OCI-LY7 (cell line): Measurements from ENCODE around the gene GULP1. TPM values are rescaled to one million over a fixed set of nuclear protein-coding genes. Genes with fewer than 3 reads are reported as not detected.

ENCODE experiments used
- BruUV-seq: library from RNA; stranded (reverse); fragments of 400-500 nt; replicated peaks from 2 replicates; lab custom pipeline; 2021; lab: Mats Ljungman, UMichigan
- CTCF ChIA-PET: fragments of 300-600 bp; sonication (Branson Sonifier 250); formaldehyde crosslinking; loops from one replicate; lab custom pipeline; 2022; ENCODE audit warnings: antibody characterized with exemption; ENCODE audit not compliant: unreplicated experiment; lab: Charles Lee
- POLR2A ChIA-PET: fragments of 300-600 bp; sonication (Branson Sonifier 250); formaldehyde crosslinking; loops from one replicate; lab custom pipeline; 2022; ENCODE audit warnings: antibody characterized with exemption; lab: Charles Lee
- DNase-seq: peaks from one replicate; pipeline ENCODE4 v3.0.0-alpha.2; 2015; ENCODE audit warnings: low spot score
- H2AFZ ChIP-seq: fragments of 200-600 bp; sonication (generic), shearing (Covaris generic); 2 replicates; pipeline ENCODE4 v1.6.1; 2014; ENCODE audit warnings: mild to moderate bottlenecking, antibody characterized with exemption, low read length, moderate library complexity
- H3K27ac ChIP-seq: fragments of 200-600 bp; sonication (generic); 2 replicates; pipeline ENCODE4 v1.5.1; 2014; ENCODE audit warnings: mixed run types, low read depth, mild to moderate bottlenecking, moderate library complexity, low read length, inconsistent platforms; ENCODE audit not compliant: poor library complexity, severe bottlenecking
- H3K36me3 ChIP-seq: fragments of 200-600 bp; sonication (generic); 2 replicates; pipeline ENCODE4 v1.6.1; 2014; ENCODE audit warnings: mild to moderate bottlenecking, antibody characterized with exemption, low read length, moderate library complexity, mixed read lengths; ENCODE audit not compliant: insufficient read depth
- H3K4me1 ChIP-seq: fragments of 200-600 bp; sonication (generic); 2 replicates; pipeline ENCODE4 v1.5.1; 2014; ENCODE audit warnings: mild to moderate bottlenecking, low read length; ENCODE audit not compliant: insufficient read depth, poor library complexity, severe bottlenecking
- H3K4me2 ChIP-seq: fragments of 200-600 bp; sonication (generic); 2 replicates; pipeline ENCODE4 v1.6.1; 2014; ENCODE audit warnings: mild to moderate bottlenecking, low read length
- H3K4me3 ChIP-seq: fragments of 200-600 bp; sonication (generic); 2 replicates; pipeline ENCODE4 v1.5.1; 2014; ENCODE audit warnings: mild to moderate bottlenecking, low read depth, low read length; ENCODE audit not compliant: poor library complexity, severe bottlenecking
- H3K79me2 ChIP-seq: fragments of 200-600 bp; sonication (generic); 2 replicates; pipeline ENCODE4 v1.6.1; 2016; ENCODE audit warnings: low read depth, mild to moderate bottlenecking, low read length, moderate library complexity, mixed read lengths; ENCODE audit not compliant: insufficient read depth
- H3K9me2 ChIP-seq: fragments of 200-600 bp; sonication (generic); 2 replicates; pipeline ENCODE4 v1.6.1; 2016; ENCODE audit warnings: mild to moderate bottlenecking, low read length, mixed read lengths; ENCODE audit not compliant: insufficient read depth
- H3K9me3 ChIP-seq: fragments of 200-600 bp; sonication (generic); 2 replicates; pipeline ENCODE4 v1.6.1; 2014; ENCODE audit warnings: mild to moderate bottlenecking, mixed run types, low read length, mixed read lengths
- H4K20me1 ChIP-seq: fragments of 200-600 bp; sonication (generic); 2 replicates; pipeline ENCODE4 v1.6.1; 2014; ENCODE audit warnings: mild to moderate bottlenecking, antibody characterized with exemption, low read length, moderate library complexity, mixed read lengths; ENCODE audit not compliant: insufficient read depth
- CTCF ChIP-seq: fragments of 200-600 bp; sonication (generic); conservative IDR thresholded peaks from 2 replicates; pipeline ENCODE4 v1.5.1; 2014; ENCODE audit warnings: mild to moderate bottlenecking, antibody characterized with exemption, low read length, moderate library complexity, mixed read lengths
- EZH2phosphoT487 ChIP-seq: fragments of 200-600 bp; sonication (generic); IDR thresholded peaks from 2 replicates; pipeline ENCODE4 v1.6.1; 2018; ENCODE audit warnings: low read depth, borderline replicate concordance, mild to moderate bottlenecking, mixed run types, antibody characterized with exemption, low read length, moderate library complexity, mixed read lengths
- intact Hi-C: fragments of 100-400 bp; cut with micrococcal nuclease; formaldehyde crosslinking; loops from one replicate; pipeline ENCODE4 v1.10.0; 2022; ENCODE audit not compliant: unreplicated experiment
- total RNA-seq, 2 experiments: library from RNA; depleted of rRNA in 1 of 2; stranded (reverse); fragments of >200 nt in 1 of 2; shearing (Covaris generic) in 1 of 2; gene quantifications; 2 replicates each; pipeline ENCODE4 v1.2.3, GENCODE V29; 2014 to 2022

Gene GULP1
- total RNA-seq, 2 experiments from 2014 or later: not detected

GRCh38 chr2:188620916-188621315, 329.2 kb downstream of the GULP1 start:
- Histone ChIP-seq H4K20me1 (no peaks in the 10 kb centered on the region), H3K36me3 (no peaks in the 10 kb centered on the region), H3K4me1 (no peaks in the 10 kb centered on the region), H3K4me2 (no peak overlapping the region), H3K9me3 (no peaks in the 10 kb centered on the region), H3K9me2 (no peaks in the 10 kb centered on the region), H3K4me3 (no peak overlapping the region), H3K27ac (no peak overlapping the region), H2AFZ (no peak overlapping the region), H3K79me2 (no peaks in the 10 kb centered on the region)
- ChIA-PET POLR2A (interaction anchor here (1.3 kb wide), 1 partner anchor 9 kb away, joined by 3 read pairs; no protein-coding TSS in a partner anchor), CTCF (no interaction called here)
- no peak for TF ChIP-seq CTCF
- no TSS peak for BruUV-seq
- intact Hi-C loops: no loop called here
- no peak for DNase-seq

GRCh38 chr2:188622601-188623260, 331.1 kb downstream of the GULP1 start:
- POLR2A ChIA-PET: interaction anchor here (1.0 kb wide), 1 partner anchor 117 kb away, joined by 3 read pairs; no protein-coding TSS in a partner anchor
- Histone ChIP-seq H3K9me3 (no peaks in the 10 kb centered on the region), H3K79me2 (no peaks in the 10 kb centered on the region), H2AFZ (no peak overlapping the region), H4K20me1 (no peaks in the 10 kb centered on the region), H3K27ac (no peak overlapping the region), H3K4me3 (no peak overlapping the region), H3K36me3 (no peaks in the 10 kb centered on the region), H3K4me2 (no peak overlapping the region), H3K9me2 (no peaks in the 10 kb centered on the region), H3K4me1 (no peaks in the 10 kb centered on the region)
- no TSS peak for BruUV-seq
- intact Hi-C loops: no loop called here
- CTCF ChIA-PET: no interaction called here
- TF ChIP-seq EZH2phosphoT487 (no peak), CTCF (no peak)
- no peak for DNase-seq

- POLR2A ChIA-PET: interaction anchor here (0.6 kb wide), 1 partner anchor 11 kb away, joined by 3 read pairs; no protein-coding TSS in a partner anchor
- Histone ChIP-seq H3K4me3 (no peak overlapping the region), H3K36me3 (no peaks in the 10 kb centered on the region), H3K79me2 (no peaks in the 10 kb centered on the region), H3K27ac (no peak overlapping the region), H3K4me2 (no peak overlapping the region), H3K9me2 (no peaks in the 10 kb centered on the region), H3K9me3 (no peaks in the 10 kb centered on the region), H4K20me1 (no peaks in the 10 kb centered on the region), H3K4me1 (no peaks in the 10 kb centered on the region), H2AFZ (no peak overlapping the region)
- DNase-seq: no peak
- intact Hi-C loops: no loop called here
- BruUV-seq: no TSS peak
- TF ChIP-seq CTCF: no peak
- CTCF ChIA-PET: no interaction called here
Observed at GRCh38 chr2:188623995-188624643, 332.4 kb downstream of the GULP1 start.
